ENCODE results near the gene ERFE.

Gene ERFE

GRCh38 chr2:238132463-238133450 lies 26.0 kb upstream of the ERFE start:
- Histone ChIP-seq H3K9ac (ENCODE audit: low read length) (no peak overlapping the region), H4K20me1 (ENCODE audit: low read depth, low read length) (no peaks in the 10 kb centered on the region), H3K27ac (ENCODE audit: low read depth, low read length) (no peak overlapping the region), H3K79me2 (ENCODE audit: insufficient read depth, low read length) (no peaks in the 10 kb centered on the region), H2AFZ (ENCODE audit: low read depth, low read length, severe bottlenecking) (no peak overlapping the region), H3K9me2 (replicated peaks; ENCODE audit: insufficient read depth, low read length) (no peaks in the 10 kb centered on the region), H3K9me3 (ENCODE audit: insufficient read depth, low read length) (no peaks in the 10 kb centered on the region), H3K4me2 (ENCODE audit: low read depth, low read length, poor library complexity, severe bottlenecking) (no peak overlapping the region), H3K27me3 (ENCODE audit: low read length) (no peaks in the 10 kb centered on the region), H3K36me3 (ENCODE audit: low read length) (no peaks in the 10 kb centered on the region), H3K4me3 (ENCODE audit: insufficient read depth, low read length, poor library complexity, severe bottlenecking) (no peak overlapping the region), H3F3A (ENCODE audit: insufficient read depth) (no peaks in the 10 kb centered on the region)
- TF ChIP-seq EZH2phosphoT487 (conservative IDR thresholded peaks at IDR 0.05; ENCODE audit: low read length) = no peak
- no peak for TF ChIP-seq CTCF (IDR thresholded peaks at IDR 0.05; ENCODE audit: insufficient read depth, low read length, poor library complexity, severe bottlenecking)

GRCh38 chr2:238133499-238134392 lies 25.0 kb upstream of the ERFE start:
- Histone ChIP-seq H3K36me3 (ENCODE audit: low read length) (no peaks in the 10 kb centered on the region), H3K4me3 (ENCODE audit: insufficient read depth, low read length, poor library complexity, severe bottlenecking) (no peak overlapping the region), H4K20me1 (ENCODE audit: low read depth, low read length) (no peaks in the 10 kb centered on the region), H3K9ac (ENCODE audit: low read length) (no peak overlapping the region), H3K27ac (ENCODE audit: low read depth, low read length) (no peak overlapping the region), H3F3A (ENCODE audit: insufficient read depth) (no peaks in the 10 kb centered on the region), H3K4me2 (ENCODE audit: low read depth, low read length, poor library complexity, severe bottlenecking) (no peak overlapping the region), H3K27me3 (ENCODE audit: low read length) (no peaks in the 10 kb centered on the region), H2AFZ (ENCODE audit: low read depth, low read length, severe bottlenecking) (no peak overlapping the region), H3K9me3 (ENCODE audit: insufficient read depth, low read length) (no peaks in the 10 kb centered on the region), H3K79me2 (ENCODE audit: insufficient read depth, low read length) (no peaks in the 10 kb centered on the region), H3K9me2 (replicated peaks; ENCODE audit: insufficient read depth, low read length) (no peaks in the 10 kb centered on the region)
- TF ChIP-seq CTCF (IDR thresholded peaks at IDR 0.05; ENCODE audit: insufficient read depth, low read length, poor library complexity, severe bottlenecking) = no peak
- TF ChIP-seq EZH2phosphoT487 (conservative IDR thresholded peaks at IDR 0.05; ENCODE audit: low read length) = no peak

GRCh38 chr2:238134393-238134785 lies 24.4 kb upstream of the ERFE start:
- no peak overlapping the region for H3K4me2 ChIP-seq (ENCODE audit: low read depth, low read length, poor library complexity, severe bottlenecking)
- no peaks in the 10 kb centered on the region for H3K27me3 ChIP-seq (ENCODE audit: low read length)
- H3K9me3 ChIP-seq (ENCODE audit: insufficient read depth, low read length) = no peaks in the 10 kb centered on the region
- TF ChIP-seq EZH2phosphoT487 (conservative IDR thresholded peaks at IDR 0.05; ENCODE audit: low read length) (no peak), CTCF (IDR thresholded peaks at IDR 0.05; ENCODE audit: insufficient read depth, low read length, poor library complexity, severe bottlenecking) (no peak)
- H3K36me3 ChIP-seq (ENCODE audit: low read length) = no peaks in the 10 kb centered on the region
- H3K9me2 ChIP-seq (replicated peaks; ENCODE audit: insufficient read depth, low read length) = no peaks in the 10 kb centered on the region
- no peak overlapping the region for H2AFZ ChIP-seq (ENCODE audit: low read depth, low read length, severe bottlenecking)
- no peaks in the 10 kb centered on the region for H4K20me1 ChIP-seq (ENCODE audit: low read depth, low read length)
- H3F3A ChIP-seq (ENCODE audit: insufficient read depth) = no peaks in the 10 kb centered on the region
- no peak overlapping the region for H3K9ac ChIP-seq (ENCODE audit: low read length)
- H3K4me3 ChIP-seq (ENCODE audit: insufficient read depth, low read length, poor library complexity, severe bottlenecking) = no peak overlapping the region
- no peaks in the 10 kb centered on the region for H3K79me2 ChIP-seq (ENCODE audit: insufficient read depth, low read length)
- H3K27ac ChIP-seq (ENCODE audit: low read depth, low read length) = no peak overlapping the region
